HG03060 (cell line): ENCODE measurements around the gene TUBE1.
"Not testable (repeated sequence)": the region's sequence is repeated elsewhere in the genome, so short reads cannot be mapped to it uniquely, and the experiment has no call there.

Experiments used
- ATAC-seq: cut with Tn5 transposase; IDR thresholded peaks from one replicate; pipeline ENCODE4 v1.9.1; 2021; ENCODE audit warnings: low read depth, moderate number of reproducible peaks; ENCODE audit not compliant: unreplicated experiment

The TUBE1 gene, protein sequence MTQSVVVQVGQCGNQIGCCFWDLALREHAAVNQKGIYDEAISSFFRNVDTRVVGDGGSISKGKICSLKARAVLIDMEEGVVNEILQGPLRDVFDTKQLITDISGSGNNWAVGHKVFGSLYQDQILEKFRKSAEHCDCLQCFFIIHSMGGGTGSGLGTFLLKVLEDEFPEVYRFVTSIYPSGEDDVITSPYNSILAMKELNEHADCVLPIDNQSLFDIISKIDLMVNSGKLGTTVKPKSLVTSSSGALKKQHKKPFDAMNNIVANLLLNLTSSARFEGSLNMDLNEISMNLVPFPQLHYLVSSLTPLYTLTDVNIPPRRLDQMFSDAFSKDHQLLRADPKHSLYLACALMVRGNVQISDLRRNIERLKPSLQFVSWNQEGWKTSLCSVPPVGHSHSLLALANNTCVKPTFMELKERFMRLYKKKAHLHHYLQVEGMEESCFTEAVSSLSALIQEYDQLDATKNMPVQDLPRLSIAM

DNA sequence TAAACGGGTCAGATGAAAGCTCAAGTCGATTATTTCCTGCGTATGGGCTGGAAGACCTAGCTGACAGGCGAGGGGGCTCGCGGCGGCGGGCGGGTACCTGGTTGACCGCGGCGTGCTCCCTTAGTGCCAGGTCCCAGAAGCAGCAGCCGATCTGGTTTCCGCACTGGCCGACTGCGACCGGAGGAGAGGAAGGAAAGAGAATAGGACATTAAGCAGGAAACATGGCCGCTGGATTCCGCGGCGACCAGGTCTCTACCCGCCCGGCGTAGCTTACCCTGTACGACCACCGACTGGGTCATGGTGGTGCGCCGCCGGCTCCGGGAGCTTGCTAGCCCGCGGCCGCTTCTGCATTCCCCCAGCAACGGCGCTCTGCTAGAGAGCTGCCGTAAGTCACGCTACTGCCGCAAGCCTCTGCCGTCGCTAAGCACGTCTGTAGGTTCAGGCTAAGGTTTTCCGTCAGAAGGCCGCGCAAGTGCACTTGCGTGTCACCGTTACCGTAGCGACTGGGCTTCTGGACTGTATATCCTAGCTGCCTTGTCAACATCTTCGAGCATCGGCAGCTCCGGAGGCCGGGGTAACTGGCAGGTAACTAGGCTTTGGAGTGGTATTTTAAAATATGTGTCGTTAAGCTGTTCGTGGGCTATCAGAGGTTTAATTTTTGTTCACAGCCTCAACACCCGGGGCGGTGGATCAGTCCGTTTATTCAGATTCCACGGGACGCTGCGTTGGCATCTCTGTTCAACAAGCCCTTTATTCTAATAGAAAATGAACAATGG is at the start of gene TUBE1, which contains the start of gene FAM229B:
TUBE1 (minus strand) TSS at position 347 of the 776 bp plus-strand sequence; CDS start at position 299, 48 bp downstream.
FAM229B (plus strand) TSS at position 456 of the 776 bp plus-strand sequence. CDS start 11,693 bp downstream, outside the sequence.
- peak; percentile 94 for ATAC-seq

DNA sequence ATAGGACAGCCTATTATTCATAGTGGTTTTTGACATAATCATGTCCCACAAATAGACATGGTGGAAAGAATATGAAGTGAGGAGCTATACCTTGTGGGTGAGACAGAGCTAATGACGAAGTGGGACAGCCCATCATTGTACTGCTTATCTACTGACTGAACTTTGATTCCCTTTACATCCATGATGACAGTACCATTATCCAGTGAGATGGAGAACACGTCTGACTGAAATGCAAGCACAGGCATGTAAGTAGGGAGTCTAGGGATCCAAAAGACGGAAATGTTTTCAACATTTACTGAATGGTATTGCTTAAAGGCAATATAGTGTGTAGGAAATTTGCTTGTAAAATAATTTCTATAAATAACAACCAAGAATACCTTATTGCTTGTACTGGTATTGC is 43.6 kb upstream of the TUBE1 start:
- no peak for ATAC-seq

DNA sequence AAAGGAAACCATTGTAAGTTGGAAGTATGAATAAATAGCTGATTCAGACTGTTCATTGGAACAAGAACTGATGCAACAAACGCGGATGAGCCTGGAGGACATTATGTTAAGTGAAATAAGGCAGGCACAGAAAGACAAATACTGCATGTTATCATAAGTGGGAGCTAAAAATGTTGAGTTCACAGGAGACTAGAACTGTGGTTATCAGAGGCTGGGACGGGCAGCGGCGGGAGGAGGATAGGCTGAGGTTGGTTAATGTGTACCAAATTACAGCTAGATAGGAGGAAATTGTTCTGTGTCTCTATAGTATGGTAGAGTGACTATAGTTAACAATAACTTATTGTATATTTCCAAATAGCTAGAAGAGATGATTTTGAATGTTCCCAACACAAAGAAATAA is 40.9 kb upstream of the TUBE1 start:
- ATAC-seq = no peak

DNA sequence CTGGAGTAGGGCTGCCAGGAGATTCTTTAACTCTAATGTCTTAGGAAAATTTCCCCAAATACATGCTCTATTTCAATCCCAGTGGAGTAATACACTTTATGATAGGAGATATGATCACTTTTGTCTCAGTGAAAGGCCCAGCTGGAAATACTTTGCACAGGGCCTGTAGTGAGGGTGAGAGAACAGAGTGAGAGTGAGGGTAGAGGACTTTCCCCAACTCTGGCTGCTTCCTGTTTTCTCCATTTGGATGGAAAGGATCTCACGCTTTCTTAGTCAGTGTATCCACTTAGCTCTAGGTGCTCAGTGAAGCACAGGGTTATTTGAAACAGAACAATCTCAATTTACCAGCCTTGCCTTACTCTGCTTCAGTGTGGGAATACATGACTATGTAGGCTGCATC is 36.7 kb upstream of the TUBE1 start:
- no peak for ATAC-seq

DNA sequence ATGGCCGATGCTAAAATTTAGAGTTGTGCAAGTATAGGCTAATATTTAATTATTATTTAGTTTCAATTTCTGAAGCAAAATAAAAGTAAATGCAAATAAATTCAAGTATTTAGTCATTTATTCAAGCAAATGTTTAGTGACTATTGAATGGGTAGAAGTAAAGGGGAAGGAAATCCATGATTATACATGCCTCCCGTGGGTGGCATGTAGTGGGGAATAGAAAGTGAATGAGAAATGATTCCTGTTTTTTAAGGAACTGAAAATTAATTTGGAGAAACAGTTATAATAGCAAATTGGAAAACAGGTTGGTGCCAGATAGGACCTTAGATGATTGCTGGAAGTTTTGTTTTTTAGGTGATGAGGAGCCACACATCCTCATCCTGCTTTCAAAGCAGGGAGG is 35.5 kb upstream of the TUBE1 start:
- ATAC-seq = no peak

DNA sequence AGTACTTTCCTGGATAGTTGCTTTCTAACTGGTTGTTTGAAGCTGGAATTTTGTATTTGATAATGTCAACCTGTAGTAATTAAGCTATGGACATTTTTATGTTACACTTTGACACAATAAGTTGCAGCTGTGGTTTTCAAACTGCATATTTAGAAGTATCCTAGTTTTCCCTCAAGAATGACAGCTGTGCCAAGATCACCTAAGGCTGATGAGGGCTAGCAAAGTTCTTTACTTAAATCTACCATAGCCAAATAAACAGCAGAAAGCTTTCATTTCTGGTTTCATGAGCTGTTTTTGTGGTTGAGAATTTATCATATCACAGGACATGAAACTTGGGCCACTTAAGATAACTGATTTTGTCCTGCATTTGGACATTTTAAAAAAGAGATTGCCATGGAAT is 30.8 kb upstream of the TUBE1 start:
- ATAC-seq = no peak

DNA sequence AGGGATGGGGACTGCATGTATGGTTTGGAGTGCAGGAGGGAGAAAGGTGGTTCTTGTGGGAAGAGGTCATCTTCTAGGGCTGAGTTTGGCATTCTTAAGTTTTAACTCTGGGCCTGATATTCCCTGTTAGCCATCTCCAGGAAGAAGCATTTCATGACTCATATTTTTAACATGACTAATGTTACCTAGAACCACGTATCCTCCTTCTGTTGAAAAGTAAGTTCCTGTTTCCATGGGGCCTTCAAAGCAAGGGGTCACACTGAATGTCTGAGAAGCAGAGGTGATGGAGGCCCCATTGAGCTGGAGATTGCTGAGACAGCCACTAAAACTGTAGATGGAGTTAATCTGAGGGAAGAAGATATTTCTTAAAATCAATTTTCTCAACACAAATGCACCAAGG is 30.3 kb upstream of the TUBE1 start:
- ATAC-seq = no peak

DNA sequence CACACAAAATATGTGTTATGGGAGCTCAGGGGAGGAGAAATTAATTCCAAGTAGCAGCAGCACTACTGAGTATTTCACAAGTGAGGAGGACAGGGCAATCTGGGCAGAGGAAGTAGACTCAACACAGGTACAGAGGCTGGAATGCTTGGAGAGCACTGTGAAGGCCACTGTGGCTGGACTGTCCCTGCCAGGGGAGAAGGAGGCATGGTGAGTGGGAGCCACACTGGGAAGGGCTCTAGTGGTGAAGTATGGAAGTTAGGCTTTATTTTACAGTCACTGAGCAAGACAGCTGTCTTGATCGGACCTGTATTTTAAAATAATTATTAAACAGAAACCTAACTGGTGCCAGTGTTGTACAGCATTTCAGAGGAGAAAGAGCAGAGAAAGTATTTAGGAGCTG is 28.9 kb upstream of the TUBE1 start:
- no peak for ATAC-seq

DNA sequence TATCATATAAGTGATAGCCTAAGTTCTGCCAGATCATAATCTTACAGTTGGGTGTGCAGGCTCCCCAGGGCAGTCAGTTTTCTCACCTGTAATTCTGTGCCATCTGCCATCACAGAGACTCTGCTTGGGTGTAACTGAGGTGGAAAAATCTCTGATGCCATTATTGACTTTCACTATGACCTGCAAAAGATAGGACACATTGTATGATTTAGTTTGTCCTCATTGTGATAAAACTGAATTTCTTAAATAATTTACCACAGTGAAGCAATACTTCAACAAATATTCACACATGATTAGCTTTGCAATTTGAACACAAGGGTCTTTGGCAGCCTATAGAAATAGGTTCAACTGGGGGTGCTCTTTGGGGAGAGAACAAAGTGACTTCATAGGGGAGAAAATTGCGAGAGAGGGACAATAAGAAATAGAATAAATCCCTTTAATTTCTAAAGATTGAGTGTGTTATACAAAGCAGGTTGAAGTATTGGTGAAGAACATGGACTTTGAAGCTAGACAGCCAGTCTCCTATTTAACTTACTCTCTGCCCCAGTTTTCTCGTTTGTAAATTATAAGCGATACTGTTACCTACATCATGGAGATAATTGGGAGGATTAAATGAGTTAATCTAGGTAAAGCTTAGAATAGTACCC is 27.4 kb upstream of the TUBE1 start:
- ATAC-seq = no peak

DNA sequence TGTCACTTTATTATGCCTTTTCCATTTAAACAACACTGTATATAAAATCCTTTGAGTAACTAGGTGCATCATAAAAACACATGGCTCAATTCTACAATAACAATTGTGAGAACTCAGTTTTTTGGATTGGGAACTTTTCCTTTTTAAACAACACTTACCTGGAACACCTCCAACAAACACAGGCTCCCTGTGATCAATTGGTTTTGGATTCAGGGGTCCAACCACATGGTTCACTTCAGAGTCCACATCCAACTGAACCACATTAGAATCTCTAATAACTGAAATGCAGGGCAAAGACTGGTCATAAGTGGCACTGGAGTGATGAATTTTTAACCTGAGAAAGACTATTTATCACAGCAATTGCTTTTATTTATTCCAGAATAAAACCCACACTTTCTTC is 26.6 kb upstream of the TUBE1 start:
- ATAC-seq = no peak

DNA sequence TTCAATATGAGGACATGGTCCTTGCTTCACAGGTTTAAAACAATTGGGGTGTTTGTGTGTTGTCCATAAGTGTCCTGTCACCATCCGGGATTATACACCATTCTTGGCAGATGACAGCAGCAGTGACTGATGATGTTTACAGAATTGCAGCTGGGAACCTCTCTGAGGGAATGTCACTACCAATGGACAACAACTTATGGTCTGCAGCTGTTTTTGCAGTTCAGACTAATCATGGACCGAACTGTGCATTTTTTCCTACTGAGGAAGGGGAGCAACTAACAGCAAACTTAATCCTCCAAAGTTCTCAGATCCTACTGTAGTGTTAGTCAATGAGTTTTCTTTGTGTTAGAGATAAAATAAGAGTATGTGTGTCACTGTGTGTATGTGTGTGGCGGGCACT is 26.1 kb upstream of the TUBE1 start:
- no peak for ATAC-seq

DNA sequence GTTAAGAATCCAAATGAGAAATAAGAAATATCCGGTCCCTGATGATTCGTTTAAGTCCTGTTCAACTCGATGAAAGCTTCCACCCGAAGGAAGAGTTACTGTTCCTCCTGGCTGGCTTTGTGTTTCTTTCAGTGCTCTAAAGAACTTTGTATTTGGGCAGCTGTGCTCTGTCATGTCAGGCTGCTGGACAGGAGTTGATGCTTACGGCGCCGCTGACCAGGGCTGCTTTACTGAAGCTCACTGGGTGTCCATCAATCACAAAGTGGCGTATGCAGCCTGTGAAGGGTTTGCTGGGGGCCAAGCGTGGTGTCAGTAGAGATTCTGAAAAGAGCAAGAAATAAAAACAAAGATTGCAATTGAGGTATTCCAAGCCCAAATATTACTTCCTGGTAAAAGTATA is 22.0 kb upstream of the TUBE1 start:
- ATAC-seq = no peak

DNA sequence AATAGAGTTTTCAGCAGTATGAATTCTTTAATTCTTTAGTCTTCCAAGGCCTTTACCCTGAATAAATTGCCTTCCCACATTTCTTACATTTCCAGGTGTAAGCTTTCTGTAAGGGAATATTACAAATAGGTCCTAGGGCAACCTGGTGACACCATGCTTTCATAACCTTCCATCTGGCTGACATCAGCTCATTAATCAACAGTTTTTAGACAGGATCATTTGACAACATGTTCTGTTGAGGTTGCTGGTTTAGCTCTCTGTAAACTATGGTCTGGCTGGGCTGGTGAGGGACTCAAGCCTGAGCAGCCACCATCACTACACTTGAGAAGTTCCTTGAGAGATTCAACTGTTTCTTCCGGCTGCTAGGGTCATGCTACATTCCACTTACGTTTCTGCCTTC is 19.3 kb upstream of the TUBE1 start:
- ATAC-seq = no peak

DNA sequence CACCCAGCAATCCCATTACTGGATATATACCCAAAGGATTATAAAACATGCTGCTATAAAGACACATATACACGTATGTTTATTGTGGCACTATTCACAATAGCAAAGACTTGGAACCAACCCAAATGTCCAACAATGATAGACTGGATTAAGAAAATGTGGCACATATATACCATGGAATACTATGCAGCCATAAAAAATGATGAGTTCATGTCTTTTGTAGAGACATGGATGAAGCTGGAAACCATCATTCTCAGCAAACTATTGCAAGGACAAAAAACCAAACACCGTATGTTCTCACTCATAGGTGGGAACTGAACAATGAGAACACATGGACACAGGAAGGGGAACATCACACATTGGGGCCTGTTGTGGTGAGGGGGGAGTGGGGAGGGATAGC is 18.7 kb upstream of the TUBE1 start:
- ATAC-seq = not testable (repeated sequence)

DNA sequence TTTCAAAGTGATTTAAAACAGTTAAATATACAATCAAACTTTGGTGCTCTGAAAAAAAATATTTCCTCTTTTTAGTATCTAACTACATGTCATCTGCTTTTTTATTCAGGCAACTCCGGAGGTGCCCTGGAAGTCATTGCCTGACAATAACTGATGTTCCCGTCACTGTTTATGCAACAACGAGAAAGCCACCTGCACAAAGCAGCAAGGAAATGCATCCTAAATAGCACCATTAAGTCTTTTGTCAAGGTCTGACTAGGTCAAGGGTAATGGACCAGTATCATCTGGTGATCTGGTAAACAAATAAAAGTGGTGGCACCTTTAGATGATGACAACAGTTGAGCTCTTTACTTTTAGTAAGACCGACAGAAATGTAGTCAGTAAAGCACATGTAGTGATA is 13.3 kb upstream of the TUBE1 start:
- ATAC-seq = no peak

DNA sequence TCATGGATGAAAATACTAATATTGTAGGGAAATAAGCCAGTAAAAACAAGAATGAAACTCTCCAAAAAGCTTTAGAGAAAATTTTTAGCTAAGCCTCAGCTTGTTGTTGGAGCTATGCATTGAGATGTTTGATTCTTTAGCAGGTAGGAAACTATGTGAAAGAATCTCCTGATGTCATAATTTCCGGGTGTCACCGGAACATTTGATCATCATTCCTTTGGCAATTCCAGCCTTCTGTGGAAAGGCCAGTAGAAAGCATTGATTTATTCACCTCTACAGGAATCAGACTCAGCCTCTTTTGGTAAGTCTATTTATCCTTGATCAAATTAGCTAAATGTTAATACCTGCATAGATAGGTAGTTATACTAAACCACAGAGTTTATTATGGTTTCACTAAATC is 9.6 kb upstream of the TUBE1 start:
- ATAC-seq = no peak

DNA sequence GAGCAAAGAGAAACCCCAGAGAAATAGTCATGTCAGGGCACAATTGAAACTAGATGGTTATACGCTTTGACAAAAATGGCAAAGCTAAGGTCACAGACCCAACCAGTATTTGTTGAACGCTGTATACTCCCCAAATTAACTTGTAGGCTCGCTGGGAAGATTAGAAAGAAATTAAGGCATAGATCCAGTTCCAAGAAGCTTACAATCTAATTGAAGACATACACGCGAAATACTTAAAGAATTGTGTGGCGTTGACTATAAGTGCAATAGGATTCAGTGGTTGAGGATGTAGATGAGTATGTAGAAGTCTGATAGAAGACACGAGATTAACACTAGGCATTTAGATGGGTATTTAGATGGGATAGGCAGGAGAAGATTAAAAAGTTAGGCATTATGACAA is 634 bp upstream of the TUBE1 start:
- no peak for ATAC-seq

DNA sequence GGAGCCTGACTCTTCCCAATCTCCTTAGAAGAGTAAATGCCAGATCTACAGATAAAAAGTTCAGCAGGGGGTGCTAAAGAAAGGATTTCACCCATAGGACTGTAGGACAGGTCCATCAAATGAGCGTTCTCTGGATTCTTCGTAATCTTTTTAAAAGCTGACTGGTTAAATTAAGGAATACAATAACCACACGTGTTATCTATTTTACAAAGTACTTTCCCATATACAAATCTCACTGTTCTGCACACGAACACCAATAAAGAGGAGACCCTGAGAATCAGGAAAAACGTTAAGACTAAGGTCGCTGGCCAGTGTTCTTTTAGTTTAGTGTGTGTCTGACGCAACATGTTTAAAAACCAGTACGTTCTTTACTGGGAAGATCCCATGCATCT is 542 bp downstream of the TUBE1 start:
- ATAC-seq = peak; percentile 12

DNA sequence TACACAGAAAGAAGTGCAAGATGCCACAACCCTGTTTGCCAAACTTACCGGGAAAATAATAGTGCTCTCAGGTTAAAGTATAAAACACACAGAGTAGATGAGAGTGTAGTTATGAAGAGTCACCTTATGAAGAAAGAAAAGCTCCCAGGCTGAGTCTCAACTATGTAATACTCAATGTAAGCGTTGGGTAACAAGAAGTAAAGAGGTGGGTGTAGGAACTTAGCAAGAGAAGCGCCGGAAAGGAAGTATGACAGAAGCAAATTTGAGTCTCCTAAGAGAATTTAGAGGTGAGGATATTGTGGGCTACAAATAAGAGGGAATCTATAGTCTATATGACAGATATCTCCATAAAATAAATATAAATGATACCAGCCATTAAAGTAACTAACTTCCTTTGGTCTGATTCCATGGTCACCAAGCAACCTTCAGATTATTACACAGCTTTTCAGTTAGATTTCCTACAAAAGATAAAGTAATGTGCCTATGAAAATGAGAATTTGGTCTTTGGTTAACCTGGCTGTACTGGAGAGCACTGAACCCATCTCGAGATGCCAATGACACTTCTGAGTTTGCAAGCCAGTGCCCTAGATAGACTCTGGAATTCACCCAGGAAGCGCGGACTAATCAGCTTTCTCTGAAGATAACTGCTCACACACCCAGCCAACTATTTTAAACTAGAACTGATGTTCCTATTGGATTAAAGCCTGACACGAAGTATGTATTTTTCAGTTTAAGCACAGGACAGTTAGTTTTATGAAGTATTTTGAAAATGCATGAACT is 1.8 kb downstream of the TUBE1 start:
- no peak for ATAC-seq

DNA sequence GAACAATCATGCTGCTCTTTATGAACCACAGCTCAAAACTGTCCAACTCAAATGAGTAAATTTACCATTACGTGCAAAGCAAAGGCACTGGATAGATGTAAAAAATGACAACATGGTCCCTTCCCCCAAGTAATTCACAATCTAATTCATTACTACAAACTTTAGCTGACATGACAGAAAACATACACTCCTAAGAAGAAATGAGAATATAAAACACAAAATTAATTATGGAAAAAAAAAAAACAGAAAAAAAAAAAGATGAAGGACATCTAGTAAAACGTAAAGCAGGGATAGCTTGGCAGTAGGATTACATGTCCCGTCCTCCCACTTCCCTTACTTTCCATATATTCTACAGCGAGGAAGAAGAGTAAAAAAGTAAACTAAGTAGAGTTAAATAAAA is 5.7 kb downstream of the TUBE1 start:
- ATAC-seq = no peak
